HG03439 (cell line): Measurements from ENCODE around the gene KRTAP10-3.

Source experiments
- ATAC-seq: cut with Tn5 transposase; IDR thresholded peaks from one replicate; pipeline ENCODE4 v1.9.1; 2021; ENCODE audit warnings: mild to moderate bottlenecking, moderate library complexity; ENCODE audit not compliant: unreplicated experiment

Gene KRTAP10-3

GRCh38 chr21:44530903-44531605 is 27.5 kb downstream of the KRTAP10-3 start:
- no peak for ATAC-seq

- no peak for ATAC-seq
Observed at GRCh38 chr21:44530221-44530902, 28.2 kb downstream of the KRTAP10-3 start.

- ATAC-seq: no peak
Observed at GRCh38 chr21:44529503-44530125, 29.0 kb downstream of the KRTAP10-3 start.

- no peak for ATAC-seq
Observed at GRCh38 chr21:44529011-44529421, 29.6 kb downstream of the KRTAP10-3 start.

- ATAC-seq: no peak
Observed at GRCh38 chr21:44528634-44528995, 30.0 kb downstream of the KRTAP10-3 start.

- ATAC-seq: no peak
Observed at GRCh38 chr21:44527983-44528633, 30.5 kb downstream of the KRTAP10-3 start.

GRCh38 chr21:44527156-44527982 is 31.2 kb downstream of the KRTAP10-3 start:
- no peak for ATAC-seq

- no peak for ATAC-seq
Observed at GRCh38 chr21:44526096-44526997, 32.2 kb downstream of the KRTAP10-3 start.

- ATAC-seq: no peak
Observed at GRCh38 chr21:44525391-44526095, 33.1 kb downstream of the KRTAP10-3 start.

- ATAC-seq: no peak
Observed at GRCh38 chr21:44524414-44525371, 33.9 kb downstream of the KRTAP10-3 start.

GRCh38 chr21:44523567-44524413 is 34.8 kb downstream of the KRTAP10-3 start:
- ATAC-seq: no peak

- ATAC-seq: no peak
Observed at GRCh38 chr21:44522753-44523204, 35.8 kb downstream of the KRTAP10-3 start.

- ATAC-seq: no peak
Observed at GRCh38 chr21:44521928-44522752, 36.5 kb downstream of the KRTAP10-3 start.

- no peak for ATAC-seq
Observed at GRCh38 chr21:44521301-44521927, 37.2 kb downstream of the KRTAP10-3 start.
